ENCODE data around the gene KAT8. TPM values are rescaled to one million over a fixed set of nuclear protein-coding genes. Genes with fewer than 3 reads are reported as not detected.

Gene KAT8
- total and polyA plus RNA-seq, 9 of the 15 experiments (the other 6 are each of a cell fraction or from before 2014, with no cell fraction given) = 10.0 to 98.5 (median 76.4) TPM

- TF ChIP-seq, protein P1, sequence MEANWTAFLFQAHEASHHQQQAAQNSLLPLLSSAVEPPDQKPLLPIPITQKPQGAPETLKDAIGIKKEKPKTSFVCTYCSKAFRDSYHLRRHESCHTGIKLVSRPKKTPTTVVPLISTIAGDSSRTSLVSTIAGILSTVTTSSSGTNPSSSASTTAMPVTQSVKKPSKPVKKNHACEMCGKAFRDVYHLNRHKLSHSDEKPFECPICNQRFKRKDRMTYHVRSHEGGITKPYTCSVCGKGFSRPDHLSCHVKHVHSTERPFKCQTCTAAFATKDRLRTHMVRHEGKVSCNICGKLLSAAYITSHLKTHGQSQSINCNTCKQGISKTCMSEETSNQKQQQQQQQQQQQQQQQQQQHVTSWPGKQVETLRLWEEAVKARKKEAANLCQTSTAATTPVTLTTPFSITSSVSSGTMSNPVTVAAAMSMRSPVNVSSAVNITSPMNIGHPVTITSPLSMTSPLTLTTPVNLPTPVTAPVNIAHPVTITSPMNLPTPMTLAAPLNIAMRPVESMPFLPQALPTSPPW (CRISPR knock-in tag; IDR thresholded peaks at IDR 0.05) = peak; percentile 83
- TF ChIP-seq RUNX1 (IDR thresholded peaks at IDR 0.05; ENCODE audit: low read depth) (no peak), ZNF3 (CRISPR knock-in tag; IDR thresholded peaks at IDR 0.05) (no peak), ZNF311 (CRISPR knock-in tag; IDR thresholded peaks at IDR 0.05) (no peak), TAF1 (IDR thresholded peaks at IDR 0.05; ENCODE audit: control insufficient read depth, extremely low read depth, insufficient read depth, low read length, severe bottlenecking) (peak; percentile 53), RBBP5 (IDR thresholded peaks at IDR 0.05; ENCODE audit: borderline replicate concordance, insufficient read depth, low read length, poor library complexity, severe bottlenecking) (peak; percentile 96), LARP7 (IDR thresholded peaks at IDR 0.05) (0 out of 2 replicates have a peak, but pooled peaks have one; percentile 25), RBM22 (IDR thresholded peaks at IDR 0.05; ENCODE audit: low read depth, low read length, poor library complexity, severe bottlenecking) (peak; percentile 67), RBM25 (IDR thresholded peaks at IDR 0.05; ENCODE audit: low read depth, low read length, severe bottlenecking) (peak; percentile 99), FOSL1 (tag; conservative IDR thresholded peaks at IDR 0.05) (peak; percentile 35; the same call in 1 of the 2 replicates), KLF13 (tag; IDR thresholded peaks at IDR 0.05; ENCODE audit: borderline replicate concordance, low read depth) (0 out of 2 replicates have a peak, but pooled peaks have one; percentile 9), MED1 (CRISPR knock-in tag; IDR thresholded peaks at IDR 0.05; ENCODE audit: borderline replicate concordance) (peak; percentile 26; the same call in 1 of the 2 replicates), SPI1 (IDR thresholded peaks at IDR 0.05; ENCODE audit: borderline replicate concordance, low read depth, low read length) (peak; percentile 86), ESRRB (CRISPR knock-in tag; IDR thresholded peaks at IDR 0.05; ENCODE audit: borderline replicate concordance) (no peak), ZBTB7A (IDR thresholded peaks at IDR 0.05; ENCODE audit: borderline replicate concordance, control insufficient read depth, low read depth, low read length) (peak; percentile 57), MCM3 (IDR thresholded peaks at IDR 0.05) (no peak)
- TF ChIP-seq, protein P2, sequence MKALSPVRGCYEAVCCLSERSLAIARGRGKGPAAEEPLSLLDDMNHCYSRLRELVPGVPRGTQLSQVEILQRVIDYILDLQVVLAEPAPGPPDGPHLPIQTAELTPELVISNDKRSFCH (CRISPR knock-in tag; IDR thresholded peaks at IDR 0.05) = no peak
- TF ChIP-seq, protein P2 (tag; IDR thresholded peaks at IDR 0.05) = peak; percentile 89
- TF ChIP-seq, protein P3, sequence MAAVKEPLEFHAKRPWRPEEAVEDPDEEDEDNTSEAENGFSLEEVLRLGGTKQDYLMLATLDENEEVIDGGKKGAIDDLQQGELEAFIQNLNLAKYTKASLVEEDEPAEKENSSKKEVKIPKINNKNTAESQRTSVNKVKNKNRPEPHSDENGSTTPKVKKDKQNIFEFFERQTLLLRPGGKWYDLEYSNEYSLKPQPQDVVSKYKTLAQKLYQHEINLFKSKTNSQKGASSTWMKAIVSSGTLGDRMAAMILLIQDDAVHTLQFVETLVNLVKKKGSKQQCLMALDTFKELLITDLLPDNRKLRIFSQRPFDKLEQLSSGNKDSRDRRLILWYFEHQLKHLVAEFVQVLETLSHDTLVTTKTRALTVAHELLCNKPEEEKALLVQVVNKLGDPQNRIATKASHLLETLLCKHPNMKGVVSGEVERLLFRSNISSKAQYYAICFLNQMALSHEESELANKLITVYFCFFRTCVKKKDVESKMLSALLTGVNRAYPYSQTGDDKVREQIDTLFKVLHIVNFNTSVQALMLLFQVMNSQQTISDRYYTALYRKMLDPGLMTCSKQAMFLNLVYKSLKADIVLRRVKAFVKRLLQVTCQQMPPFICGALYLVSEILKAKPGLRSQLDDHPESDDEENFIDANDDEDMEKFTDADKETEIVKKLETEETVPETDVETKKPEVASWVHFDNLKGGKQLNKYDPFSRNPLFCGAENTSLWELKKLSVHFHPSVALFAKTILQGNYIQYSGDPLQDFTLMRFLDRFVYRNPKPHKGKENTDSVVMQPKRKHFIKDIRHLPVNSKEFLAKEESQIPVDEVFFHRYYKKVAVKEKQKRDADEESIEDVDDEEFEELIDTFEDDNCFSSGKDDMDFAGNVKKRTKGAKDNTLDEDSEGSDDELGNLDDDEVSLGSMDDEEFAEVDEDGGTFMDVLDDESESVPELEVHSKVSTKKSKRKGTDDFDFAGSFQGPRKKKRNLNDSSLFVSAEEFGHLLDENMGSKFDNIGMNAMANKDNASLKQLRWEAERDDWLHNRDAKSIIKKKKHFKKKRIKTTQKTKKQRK (IDR thresholded peaks at IDR 0.05; ENCODE audit: borderline replicate concordance, low read depth, low read length) = no peak
- TF ChIP-seq, protein P4, sequence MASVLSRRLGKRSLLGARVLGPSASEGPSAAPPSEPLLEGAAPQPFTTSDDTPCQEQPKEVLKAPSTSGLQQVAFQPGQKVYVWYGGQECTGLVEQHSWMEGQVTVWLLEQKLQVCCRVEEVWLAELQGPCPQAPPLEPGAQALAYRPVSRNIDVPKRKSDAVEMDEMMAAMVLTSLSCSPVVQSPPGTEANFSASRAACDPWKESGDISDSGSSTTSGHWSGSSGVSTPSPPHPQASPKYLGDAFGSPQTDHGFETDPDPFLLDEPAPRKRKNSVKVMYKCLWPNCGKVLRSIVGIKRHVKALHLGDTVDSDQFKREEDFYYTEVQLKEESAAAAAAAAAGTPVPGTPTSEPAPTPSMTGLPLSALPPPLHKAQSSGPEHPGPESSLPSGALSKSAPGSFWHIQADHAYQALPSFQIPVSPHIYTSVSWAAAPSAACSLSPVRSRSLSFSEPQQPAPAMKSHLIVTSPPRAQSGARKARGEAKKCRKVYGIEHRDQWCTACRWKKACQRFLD (CRISPR knock-in tag; IDR thresholded peaks at IDR 0.05) = peak; percentile 84
Measured at GRCh38 chr16:31073142-31073969, 44.1 kb upstream of the KAT8 start (continued).
